ENCODE data around the gene NOTCH1.

Gene NOTCH1

DNA sequence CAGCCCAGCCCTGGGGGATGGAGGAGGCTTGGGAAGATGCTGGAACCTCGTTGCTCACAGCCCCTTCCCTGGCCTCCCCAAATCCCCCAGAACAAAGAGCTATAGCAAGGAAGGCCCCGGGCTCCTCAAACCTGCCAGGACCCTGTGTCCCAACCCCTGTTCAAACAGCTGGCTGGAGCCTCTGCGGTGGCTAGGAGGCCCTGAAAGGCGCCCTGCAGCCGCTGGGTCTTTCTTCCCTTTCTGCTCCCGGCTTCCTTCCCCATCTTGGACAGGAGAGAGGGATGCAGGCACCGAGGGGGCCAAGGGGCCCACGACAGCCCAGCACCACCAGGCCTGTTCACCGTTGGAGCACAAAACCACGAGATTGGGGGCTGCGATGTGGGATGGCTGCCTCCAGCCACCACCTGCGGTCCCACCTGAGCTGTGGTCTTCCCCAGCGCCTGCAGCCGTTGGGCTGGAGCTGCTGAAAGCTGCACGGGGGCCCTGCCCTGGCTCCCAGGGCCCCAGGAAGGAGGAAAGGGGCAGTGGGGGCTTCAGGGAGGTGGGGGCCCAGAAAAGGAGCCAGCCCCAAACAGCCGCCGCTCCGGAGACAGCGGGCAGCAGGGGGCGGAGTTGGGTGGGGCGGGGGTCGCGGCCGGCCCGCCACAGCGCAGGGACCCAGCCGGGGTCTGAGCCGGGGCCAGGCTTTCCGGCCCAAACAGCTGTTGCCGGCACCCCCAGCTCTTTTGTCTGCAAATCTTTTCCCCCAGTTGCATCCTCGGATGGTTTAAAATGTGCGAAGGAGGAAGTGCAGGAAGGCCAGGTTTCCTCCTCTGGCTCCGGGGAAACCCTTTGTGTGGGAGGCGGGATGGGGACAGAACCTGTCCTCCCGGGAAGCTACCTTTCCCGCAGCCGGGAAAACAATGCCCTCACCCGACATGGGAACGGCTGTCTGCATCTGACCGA lies 16.1 kb downstream of the NOTCH1 start:
- no peak overlapping the region for H3K27ac ChIP-seq

DNA sequence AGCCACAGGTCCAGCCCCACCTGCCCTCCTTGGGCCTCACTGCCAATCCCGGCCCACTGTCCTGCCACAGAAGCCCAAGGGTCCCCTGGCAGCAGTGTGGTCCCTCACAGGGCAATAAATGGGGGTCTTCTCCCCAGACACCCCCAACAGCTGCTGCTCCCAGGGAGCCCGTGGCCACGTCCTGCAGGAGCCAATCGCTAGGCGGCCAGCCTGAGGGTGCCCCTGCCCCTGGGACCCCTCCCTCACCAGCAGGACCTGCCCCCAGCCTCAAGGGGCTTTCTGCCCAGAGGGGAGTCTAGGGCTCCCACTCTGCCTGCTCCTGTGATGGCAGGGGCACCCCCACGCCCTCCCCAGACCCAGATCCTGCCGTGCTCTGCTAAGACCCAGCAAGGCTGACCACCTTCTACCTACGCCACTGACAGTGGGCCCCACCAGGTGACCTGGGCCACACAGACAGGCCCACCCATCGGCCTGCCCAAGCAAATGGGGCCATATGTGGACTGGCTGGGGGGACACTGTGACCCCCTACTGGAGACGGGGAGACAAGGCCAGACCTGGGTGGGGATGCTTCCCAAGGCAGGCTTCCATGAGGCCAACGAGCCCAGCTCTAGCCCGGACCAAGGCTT lies 17.0 kb downstream of the NOTCH1 start:
- H3K9ac ChIP-seq: no peak overlapping the region
- no peak overlapping the region for H2AFZ ChIP-seq (ENCODE audit: low read depth)
- TF ChIP-seq, protein P1, sequence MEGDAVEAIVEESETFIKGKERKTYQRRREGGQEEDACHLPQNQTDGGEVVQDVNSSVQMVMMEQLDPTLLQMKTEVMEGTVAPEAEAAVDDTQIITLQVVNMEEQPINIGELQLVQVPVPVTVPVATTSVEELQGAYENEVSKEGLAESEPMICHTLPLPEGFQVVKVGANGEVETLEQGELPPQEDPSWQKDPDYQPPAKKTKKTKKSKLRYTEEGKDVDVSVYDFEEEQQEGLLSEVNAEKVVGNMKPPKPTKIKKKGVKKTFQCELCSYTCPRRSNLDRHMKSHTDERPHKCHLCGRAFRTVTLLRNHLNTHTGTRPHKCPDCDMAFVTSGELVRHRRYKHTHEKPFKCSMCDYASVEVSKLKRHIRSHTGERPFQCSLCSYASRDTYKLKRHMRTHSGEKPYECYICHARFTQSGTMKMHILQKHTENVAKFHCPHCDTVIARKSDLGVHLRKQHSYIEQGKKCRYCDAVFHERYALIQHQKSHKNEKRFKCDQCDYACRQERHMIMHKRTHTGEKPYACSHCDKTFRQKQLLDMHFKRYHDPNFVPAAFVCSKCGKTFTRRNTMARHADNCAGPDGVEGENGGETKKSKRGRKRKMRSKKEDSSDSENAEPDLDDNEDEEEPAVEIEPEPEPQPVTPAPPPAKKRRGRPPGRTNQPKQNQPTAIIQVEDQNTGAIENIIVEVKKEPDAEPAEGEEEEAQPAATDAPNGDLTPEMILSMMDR (conservative IDR thresholded peaks at IDR 0.05; ENCODE audit: low read depth, low read length): no peak
- no peaks in the 10 kb centered on the region for H3K79me2 ChIP-seq (ENCODE audit: insufficient read depth, low read depth)
- no peak overlapping the region for H3K4me2 ChIP-seq
- H3K27ac ChIP-seq: no peak overlapping the region
- no peaks in the 10 kb centered on the region for H4K20me1 ChIP-seq (ENCODE audit: insufficient read depth)
- no peaks in the 10 kb centered on the region for H3K36me3 ChIP-seq (ENCODE audit: insufficient read depth)
- no peak overlapping the region for H3K4me3 ChIP-seq (IDR thresholded peaks at IDR 0.05; ENCODE audit: insufficient read depth, low read depth, low read length)
- no peaks in the 10 kb centered on the region for H3K4me1 ChIP-seq (ENCODE audit: low read depth, poor library complexity, severe bottlenecking)
- H3K27me3 ChIP-seq (ENCODE audit: insufficient read depth, low read depth): peaks cover 63% of the 10 kb centered on the region

More for the DNA sequence above, 16.1 kb downstream of the NOTCH1 start:
- TF ChIP-seq, protein P1 (conservative IDR thresholded peaks at IDR 0.05; ENCODE audit: low read depth, low read length): no peak
- Histone ChIP-seq H3K4me1 (ENCODE audit: low read depth, poor library complexity, severe bottlenecking) (no peaks in the 10 kb centered on the region), H3K4me3 (IDR thresholded peaks at IDR 0.05; ENCODE audit: insufficient read depth, low read depth, low read length) (no peak overlapping the region), H3K79me2 (ENCODE audit: insufficient read depth, low read depth) (no peaks in the 10 kb centered on the region), H2AFZ (ENCODE audit: low read depth) (no peak overlapping the region), H3K36me3 (ENCODE audit: insufficient read depth) (no peaks in the 10 kb centered on the region), H3K27me3 (ENCODE audit: insufficient read depth, low read depth) (peaks cover 65% of the 10 kb centered on the region), H4K20me1 (ENCODE audit: insufficient read depth) (no peaks in the 10 kb centered on the region), H3K4me2 (no peak overlapping the region), H3K9ac (no peak overlapping the region)

DNA sequence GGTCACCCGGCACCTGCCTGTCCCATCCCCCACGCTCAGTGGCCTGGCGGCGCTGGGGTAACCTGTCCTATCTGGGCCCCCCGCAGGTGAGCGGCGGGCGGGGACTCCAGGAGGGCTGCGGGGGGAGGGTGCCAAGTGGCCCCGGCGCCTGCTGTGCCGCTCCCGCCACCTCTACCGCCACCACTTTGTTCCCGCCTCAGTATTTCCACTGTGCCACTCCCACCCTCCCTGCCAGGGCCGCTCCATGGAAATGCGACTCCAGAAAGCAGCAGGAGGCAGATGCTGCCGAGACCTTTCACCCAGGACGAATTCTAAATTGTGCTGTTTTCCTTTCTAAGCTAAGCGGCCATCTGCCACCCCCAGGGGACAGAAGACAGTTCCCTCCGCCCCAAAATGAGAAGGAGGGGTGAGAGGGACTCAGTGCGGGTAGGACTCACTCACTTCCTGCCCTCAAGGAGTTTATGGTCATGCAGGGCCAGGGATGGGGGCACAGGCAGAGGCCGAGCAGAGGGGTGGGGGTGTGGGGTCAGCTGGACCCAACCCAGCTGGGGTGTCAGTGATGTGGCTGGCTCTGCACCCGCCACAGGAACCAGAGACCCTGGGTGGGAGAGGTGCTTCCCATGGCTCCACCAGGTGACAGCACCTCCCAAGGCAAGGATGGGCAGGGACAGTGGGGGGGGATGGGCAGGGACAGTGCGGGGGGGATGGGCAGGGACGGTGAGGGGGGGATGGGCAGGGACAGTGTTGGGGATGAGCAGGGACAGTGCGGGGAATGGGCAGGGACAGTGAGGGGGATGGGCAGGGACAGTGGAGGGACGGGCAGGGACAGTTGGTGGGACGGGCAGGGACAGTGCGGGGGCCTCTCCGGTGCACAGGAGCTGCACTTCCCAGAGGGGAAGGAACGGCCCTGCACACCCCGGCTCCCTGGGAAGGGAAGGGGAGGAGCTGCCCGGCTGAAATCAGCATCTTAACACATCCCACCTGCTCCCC lies 17.8 kb downstream of the NOTCH1 start:
- TF ChIP-seq, protein P1 (conservative IDR thresholded peaks at IDR 0.05; ENCODE audit: low read depth, low read length): no peak
- no peaks in the 10 kb centered on the region for H3K4me1 ChIP-seq (ENCODE audit: low read depth, poor library complexity, severe bottlenecking)

DNA sequence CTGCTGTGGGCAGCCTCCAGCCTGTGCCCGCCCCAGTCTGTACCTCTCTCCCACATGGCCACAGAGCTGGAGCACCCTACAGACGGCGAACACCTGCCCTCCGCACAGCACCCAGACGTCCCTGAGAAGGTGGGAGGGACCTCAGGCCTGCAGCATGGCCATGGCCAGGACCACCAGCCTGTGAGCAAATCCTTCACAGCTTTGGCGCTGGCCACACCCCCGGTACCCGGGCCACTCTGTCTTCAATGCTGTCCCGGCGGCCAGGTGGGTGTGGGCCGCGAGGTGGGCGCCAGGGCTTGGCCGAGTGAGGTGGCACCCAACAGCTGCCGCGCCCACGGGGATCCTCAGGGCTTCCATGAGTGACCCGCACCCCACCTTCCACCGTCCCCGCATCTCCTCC lies 18.7 kb downstream of the NOTCH1 start:
- Histone ChIP-seq H3K79me2 (ENCODE audit: insufficient read depth, low read depth) (no peaks in the 10 kb centered on the region), H3K36me3 (ENCODE audit: insufficient read depth) (no peaks in the 10 kb centered on the region), H2AFZ (ENCODE audit: low read depth) (no peak overlapping the region), H3K27ac (no peak overlapping the region), H3K9ac (no peak overlapping the region), H4K20me1 (ENCODE audit: insufficient read depth) (no peaks in the 10 kb centered on the region), H3K4me1 (ENCODE audit: low read depth, poor library complexity, severe bottlenecking) (no peaks in the 10 kb centered on the region), H3K27me3 (ENCODE audit: insufficient read depth, low read depth) (peaks cover 59% of the 10 kb centered on the region), H3K4me3 (IDR thresholded peaks at IDR 0.05; ENCODE audit: insufficient read depth, low read depth, low read length) (no peak overlapping the region), H3K4me2 (no peak overlapping the region)
- TF ChIP-seq, protein P1 (conservative IDR thresholded peaks at IDR 0.05; ENCODE audit: low read depth, low read length): no peak

More for the DNA sequence above, 17.8 kb downstream of the NOTCH1 start:
- Histone ChIP-seq H3K9ac (no peak overlapping the region), H3K4me3 (IDR thresholded peaks at IDR 0.05; ENCODE audit: insufficient read depth, low read depth, low read length) (no peak overlapping the region), H3K27me3 (ENCODE audit: insufficient read depth, low read depth) (peaks cover 60% of the 10 kb centered on the region), H3K4me2 (no peak overlapping the region), H2AFZ (ENCODE audit: low read depth) (no peak overlapping the region), H3K79me2 (ENCODE audit: insufficient read depth, low read depth) (no peaks in the 10 kb centered on the region), H3K27ac (no peak overlapping the region), H3K36me3 (ENCODE audit: insufficient read depth) (no peaks in the 10 kb centered on the region), H4K20me1 (ENCODE audit: insufficient read depth) (no peaks in the 10 kb centered on the region)
